T-helper 1 cell treated with Interleukin-12 subunit alpha and Interleukin-12 subunit beta and Interleukin-4 antibody, amounts not matched to agents 30 ng/mL and 1 ng/mL, for 36 hours (primary cell): ENCODE data around the gene BRSK2. TPM values are rescaled to one million over a fixed set of nuclear protein-coding genes. Genes with fewer than 3 reads are reported as not detected.

Source experiments
- intact Hi-C: fragments of 100-400 bp; cut with micrococcal nuclease; formaldehyde crosslinking; loops from one replicate; pipeline ENCODE4 v1.15.1; 2024
- total RNA-seq: library from RNA; stranded (reverse); gene quantifications from 2 replicates; pipeline ENCODE4 v1.2.3, GENCODE V29; 2022

Gene BRSK2
- total RNA-seq, 1 donor from 2014 or later, result 0.44 TPM

DNA sequence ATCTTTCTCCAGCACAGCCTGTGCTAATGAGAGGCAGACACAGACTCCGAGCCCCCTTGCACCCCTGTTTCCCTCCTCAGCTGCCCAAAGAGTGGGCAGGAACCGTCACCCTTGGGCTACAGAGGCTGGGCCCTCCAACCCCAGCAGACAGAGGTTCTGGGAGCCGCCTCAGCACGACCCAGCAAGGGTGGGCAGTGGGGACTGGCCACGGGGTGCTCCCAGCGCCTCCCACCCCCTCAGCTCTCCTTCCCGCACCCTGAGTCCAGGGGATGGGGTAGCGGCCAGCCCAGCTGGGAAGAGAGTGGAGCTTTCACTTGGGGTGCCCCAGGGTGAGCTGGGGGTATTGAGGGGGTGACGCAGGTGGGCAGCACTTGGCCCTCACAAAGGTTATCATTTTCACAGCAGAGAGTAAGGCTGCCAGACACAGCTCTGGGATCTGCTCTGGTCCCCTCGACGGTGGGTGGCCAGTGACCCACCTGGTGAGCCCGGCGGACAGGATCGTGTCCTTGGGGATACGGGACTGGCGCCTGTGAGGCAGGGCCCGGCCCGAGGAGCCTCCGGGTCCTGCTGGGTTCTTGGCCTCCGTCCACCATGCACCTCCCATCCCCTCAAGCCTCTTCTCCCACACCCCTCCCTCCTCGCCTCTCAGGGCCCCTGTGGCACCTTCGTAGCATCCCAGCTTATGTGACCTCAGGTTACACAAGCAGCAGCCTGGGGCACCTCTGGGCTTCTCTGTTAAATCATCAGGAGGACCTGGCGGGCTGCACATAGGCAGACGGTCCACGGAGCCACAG, 14.4 kb upstream of the BRSK2 start:
- intact Hi-C loops, result no loop called here

DNA sequence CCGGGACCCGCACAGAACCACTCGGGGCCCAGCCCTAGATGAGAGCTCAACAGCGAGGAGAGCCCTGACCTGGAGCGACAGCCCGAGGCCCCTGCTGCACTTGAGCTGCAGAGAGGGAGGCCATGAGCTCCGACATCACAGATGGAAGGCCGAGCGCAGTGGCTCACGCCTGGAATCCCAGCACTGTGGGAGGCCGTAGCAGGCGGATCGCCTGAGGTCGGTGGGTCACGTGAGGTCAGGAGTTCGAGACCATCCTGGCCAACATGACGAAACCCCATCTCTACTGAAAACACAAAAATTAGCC, 13.8 kb upstream of the BRSK2 start:
- intact Hi-C loops, result no loop called here

- intact Hi-C loops, result no loop called here
Measured at GRCh38 chr11:1377231-1377780, 12.4 kb upstream of the BRSK2 start.

DNA sequence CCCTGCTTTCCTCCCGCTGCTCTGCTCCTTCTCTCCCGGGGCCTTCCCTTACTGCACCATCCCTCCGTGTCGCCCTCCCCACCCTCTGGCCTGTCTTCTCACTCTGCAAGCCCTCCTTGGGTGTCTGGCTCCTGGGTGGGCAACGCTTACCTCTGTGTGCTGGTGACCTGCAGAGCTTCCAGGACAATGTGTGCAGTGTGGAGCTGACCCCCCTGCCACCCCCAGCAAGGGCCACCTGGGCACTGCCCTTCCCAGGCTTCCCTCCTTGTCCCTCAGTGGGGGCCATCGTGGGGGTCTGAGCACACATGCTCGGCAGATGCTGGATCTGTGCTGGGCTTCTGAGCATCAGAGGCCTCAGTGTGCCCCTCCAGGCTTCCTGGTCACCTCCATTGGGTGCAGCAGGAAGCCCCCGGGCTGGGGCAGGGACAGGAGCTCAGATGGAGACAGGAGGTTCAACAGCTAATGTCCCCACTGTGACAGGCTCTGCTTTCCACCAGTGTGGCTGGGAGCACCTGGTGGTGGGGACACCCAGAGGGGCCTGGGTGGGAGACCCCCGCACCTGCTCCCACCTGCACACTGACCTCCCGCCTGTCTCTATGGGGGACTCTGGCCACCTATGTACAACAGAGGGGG, 7.8 kb upstream of the BRSK2 start:
- intact Hi-C loops, result no loop called here

DNA sequence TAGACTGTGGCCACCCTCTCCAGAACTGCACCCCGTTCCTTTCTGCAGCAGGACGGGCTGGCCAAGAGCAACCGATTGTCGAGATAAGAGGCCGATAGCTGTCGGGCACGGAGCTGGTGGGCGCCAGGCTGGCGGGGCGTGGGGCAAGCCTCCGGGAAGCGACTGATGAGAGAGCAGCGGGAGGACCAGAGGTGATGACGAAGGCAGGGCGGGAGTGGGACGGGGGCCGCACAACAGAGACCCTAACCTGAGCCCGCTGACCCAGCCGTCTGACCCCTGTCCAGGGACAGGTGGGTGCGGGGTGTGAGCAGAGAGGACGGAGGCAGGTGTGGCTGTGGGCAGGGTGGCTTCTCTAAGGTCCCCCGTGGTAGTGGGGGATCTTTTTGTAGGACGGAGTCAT, 7.3 kb upstream of the BRSK2 start:
- intact Hi-C loops, result no loop called here

DNA sequence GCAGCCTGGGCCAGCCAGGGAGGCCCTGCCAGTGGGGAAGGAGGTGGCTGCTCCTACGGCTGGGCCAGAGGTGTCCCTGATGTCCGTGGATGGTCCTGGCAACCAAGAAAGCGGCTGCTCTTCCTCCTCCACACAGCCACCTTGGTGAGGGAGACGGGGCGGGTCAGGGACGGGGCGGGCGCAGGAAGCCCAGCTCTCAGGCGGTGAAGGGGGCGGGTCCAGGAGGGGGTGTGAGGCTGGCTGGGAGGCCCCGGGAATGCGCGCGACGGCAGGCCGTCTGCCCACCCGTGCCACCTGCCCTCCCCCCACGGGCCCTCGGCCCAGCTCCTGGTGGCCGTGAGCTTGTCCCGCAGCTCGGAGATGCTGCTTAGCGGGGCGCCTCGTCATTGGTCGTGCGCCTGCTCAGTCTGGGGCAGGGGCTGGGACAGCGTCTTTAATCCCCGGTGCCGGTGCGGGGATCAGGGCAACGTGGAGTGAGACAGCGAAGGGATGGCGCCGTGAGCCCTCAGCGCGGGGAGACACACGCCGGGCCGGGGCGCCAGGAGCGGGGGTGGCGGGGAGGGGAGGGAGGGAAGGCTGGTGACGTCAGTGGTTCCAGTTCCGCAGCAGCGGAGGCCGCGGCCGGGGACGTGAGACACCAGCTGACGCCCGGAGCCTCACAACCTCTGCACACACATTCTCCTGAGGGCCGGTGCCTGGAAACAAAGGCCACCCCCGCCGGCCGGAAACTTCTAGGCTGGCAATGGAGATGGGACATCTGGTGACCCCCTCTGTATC, 6.7 kb upstream of the BRSK2 start:
- intact Hi-C loops, result loop anchor here (1.0 kb wide), 2 partner anchors 47 to 74 kb away; partner anchors contain the start of gene TOLLIP

GRCh38 chr11:1384199-1384970, 5.3 kb upstream of the BRSK2 start:
- intact Hi-C loops, result no loop called here

DNA sequence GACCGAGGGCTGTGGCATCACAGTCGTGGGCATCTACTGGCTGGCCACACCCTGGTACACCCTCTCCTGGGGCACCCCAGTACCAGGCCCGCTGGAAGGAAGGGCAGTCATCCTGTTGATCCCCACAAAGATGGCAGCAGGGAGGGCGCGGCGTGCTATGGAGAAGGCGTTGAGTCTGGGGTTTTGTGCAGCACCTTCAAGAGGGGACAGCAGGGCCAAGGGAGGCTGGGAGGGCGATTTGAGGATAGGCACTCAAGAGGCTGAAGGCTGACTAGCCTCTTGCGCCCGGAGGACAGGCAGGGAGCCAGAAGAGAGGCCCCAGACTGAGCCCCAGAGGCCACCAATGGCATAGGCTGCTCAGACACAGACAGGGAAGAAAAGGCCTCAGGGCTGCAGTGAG, 2.2 kb upstream of the BRSK2 start:
- intact Hi-C loops, result no loop called here

- intact Hi-C loops, result loop anchor here (2.0 kb wide), 1 partner anchor 185 kb away; the partner anchor contains the start of gene DUSP8
Measured at GRCh38 chr11:1387961-1388762, 1.6 kb upstream of the BRSK2 start.

DNA sequence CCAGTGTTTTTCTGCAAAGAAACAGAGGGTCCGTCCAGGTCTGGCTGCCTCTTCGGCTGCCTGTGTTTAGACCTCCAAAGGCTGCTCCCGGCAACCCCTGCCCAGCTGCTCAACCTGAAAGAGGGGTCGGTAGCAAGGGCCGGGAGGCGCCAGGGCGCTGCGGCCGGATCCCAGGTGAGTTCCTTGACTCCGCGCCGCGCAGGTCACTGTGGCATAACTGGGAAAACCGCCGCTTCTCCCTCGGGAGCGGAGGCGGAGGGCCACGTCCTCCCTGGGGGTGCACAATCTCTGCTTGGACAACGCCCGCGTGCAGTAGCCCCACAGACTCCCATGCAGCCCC, 1.0 kb upstream of the BRSK2 start:
- intact Hi-C loops, result loop anchor here (1.0 to 2.0 kb wide), 3 partner anchors 52 to 184 kb away; partner anchors contain the start of genes DUSP8 and TOLLIP

DNA sequence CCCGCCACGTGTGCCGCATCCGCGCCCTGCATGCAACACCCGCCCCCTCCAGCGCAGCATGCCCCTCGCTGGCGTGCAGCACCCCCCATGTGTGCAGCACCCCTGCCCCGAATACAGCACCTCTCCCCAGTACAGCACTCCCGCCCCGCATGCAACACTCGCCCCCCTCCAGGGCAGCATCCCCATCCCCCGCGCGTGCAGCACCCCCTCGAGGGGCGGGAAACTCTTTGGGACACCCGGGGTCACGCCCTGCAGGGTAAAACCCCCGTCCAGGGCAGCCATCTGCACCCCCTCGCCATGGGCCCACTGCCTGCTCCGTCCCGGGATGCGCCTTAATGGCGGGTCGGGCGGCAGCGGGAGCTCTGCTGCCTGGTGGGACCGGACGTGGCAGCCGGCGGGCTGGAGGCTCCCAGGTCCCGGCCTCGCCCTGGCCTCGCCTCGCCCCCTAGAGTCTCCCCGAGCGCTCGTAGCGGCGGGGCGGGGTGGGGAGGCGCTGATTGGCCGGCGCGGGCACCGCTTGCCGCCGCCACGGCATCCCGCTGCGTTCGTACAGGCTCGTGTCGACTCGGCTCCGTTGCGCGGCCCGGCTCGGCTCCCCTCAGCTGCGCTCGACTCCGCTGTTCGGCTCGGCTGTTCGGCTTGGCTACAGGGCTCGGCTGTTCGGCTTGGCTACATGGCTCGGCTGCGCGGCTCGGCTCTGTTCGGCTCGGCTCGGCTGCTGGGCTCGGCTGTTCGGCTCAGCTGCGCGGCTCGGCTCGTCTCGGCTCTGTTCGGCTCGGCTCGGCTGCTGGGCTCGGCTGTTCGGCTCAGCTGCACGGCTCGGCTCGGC, 417 bp upstream of the BRSK2 start:
- intact Hi-C loops, result loop anchor here (1.0 to 2.0 kb wide), 3 partner anchors 53 to 183 kb away; partner anchors contain the start of genes DUSP8 and TOLLIP

DNA sequence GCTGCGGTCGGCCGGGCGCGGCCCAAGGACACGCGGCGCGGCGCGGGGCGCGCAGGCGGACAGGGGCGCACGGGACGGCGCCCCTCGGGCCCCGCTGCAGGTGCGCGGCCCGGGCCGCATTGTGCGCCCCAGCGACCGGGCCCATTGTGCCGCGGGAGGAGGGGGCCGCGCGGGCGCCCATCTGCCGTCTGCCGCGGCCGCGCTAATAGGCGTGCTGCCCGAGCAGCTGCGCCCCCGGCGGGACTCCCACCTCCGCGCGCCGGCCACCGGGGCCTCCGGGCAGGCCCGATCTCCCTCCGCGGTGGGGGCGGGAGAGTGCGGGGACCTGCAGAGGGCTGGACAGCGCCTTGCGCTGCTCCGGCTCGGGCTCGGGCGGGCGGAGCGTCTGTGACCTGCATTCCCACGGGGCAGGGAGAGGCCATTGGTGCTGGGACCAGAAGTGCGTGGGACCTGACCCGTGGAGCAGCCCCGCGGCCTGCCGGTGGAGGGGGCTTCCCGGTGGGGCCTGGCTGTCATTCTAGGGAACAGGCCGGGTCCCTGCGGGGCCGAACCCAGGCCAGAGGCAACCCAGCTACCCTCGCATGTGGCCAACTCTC, 933 bp downstream of the BRSK2 start:
- intact Hi-C loops, result no loop called here

DNA sequence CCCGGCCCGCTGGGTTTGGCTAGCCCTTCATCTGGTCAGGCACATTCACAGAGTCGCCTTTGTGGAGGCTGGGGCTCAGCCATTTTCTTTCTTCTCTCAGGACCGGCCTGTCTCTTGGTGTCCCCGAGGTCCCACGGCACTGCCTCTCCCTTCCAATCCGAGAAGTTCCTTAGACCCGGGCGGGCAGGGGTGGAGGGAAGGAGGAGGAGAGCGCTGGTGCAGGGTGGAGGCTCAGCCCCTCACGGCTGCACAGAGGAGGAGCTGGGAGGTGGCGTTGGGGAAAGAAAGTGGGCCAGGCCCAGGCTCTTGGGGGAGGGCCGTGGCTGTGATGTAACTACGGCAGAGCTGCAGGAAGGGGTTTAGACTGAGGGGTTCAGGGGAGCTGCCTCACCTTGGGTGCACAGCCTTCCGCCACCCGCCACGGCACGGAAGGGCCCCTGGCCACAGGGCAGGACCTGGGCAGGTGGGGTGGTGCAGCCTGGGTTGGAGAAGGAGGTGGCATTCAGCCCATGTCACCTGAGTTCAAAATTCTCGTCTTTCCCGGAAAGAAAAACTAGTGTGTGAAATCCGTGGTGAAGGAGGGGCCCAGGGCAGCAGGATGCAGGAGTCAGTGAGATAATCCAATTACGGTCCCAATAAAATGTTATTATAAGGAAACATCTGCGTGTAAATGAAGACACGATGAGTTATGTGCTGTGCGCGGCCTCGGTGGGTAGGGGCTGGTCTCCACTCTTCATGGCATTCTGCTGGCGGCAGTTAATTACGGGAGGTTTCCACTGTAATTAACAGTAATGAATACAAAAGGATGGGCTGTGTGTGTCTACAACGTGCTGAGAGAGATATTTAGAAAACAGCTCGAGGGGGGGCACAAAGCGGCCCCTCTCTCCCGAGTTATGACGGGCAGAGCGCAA, 1.7 kb downstream of the BRSK2 start:
- intact Hi-C loops, result no loop called here

- intact Hi-C loops, result no loop called here
Measured at GRCh38 chr11:1392111-1392510, 2.4 kb downstream of the BRSK2 start.

DNA sequence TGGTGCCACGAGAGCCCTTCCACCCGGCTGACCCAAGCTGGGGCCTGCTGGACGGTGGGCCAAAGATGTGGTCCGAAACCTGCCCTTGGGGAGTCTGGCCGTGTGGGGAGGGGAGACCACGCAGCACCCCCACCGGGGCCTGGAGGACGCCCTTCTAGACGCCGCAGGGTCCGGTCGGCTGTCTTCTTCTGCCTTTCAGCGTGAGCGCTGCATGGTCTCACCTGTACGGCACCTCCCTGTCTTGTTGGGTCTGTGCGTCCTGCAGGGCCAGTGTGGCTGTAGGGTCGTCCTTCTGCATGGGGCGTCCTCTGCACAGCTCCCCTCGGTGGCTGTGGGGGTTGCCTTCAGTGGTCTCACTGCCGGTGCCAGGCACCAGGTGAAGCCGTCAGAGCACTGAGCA, 2.8 kb downstream of the BRSK2 start:
- intact Hi-C loops, result no loop called here

GRCh38 chr11:1393038-1393710, 3.4 kb downstream of the BRSK2 start:
- intact Hi-C loops, result no loop called here
